ENCODE measurements around the gene ARL15.

Gene ARL15

GRCh38 chr5:54115735-54116403, 194.5 kb downstream of the ARL15 start:
- no peak for TF ChIP-seq CTCF (IDR thresholded peaks at IDR 0.05)
- Histone ChIP-seq H3K27me3 (no peaks in the 10 kb centered on the region), H3K9me3 (no peaks in the 10 kb centered on the region), H3K4me3 (ENCODE audit: low read depth in 1 of 2, low read length in 1 of 2) (no peak overlapping the region), H3K36me3 (no peaks in the 10 kb centered on the region), H3K27ac (no peak overlapping the region), H3K4me1 (ENCODE audit: control insufficient read depth in 1 of 2, insufficient read depth in 1 of 2, low read depth in 1 of 2, low read length in 1 of 2) (no peaks in the 10 kb centered on the region)

GRCh38 chr5:54113060-54113459, 197.3 kb downstream of the ARL15 start:
- H3K27me3 ChIP-seq, result no peaks in the 10 kb centered on the region
- no peaks in the 10 kb centered on the region for H3K9me3 ChIP-seq
- H3K4me1 ChIP-seq (ENCODE audit: control insufficient read depth in 1 of 2, insufficient read depth in 1 of 2, low read depth in 1 of 2, low read length in 1 of 2), result no peaks in the 10 kb centered on the region
- H3K27ac ChIP-seq, result no peak overlapping the region
- H3K4me3 ChIP-seq (ENCODE audit: low read depth in 1 of 2, low read length in 1 of 2), result no peak overlapping the region
- TF ChIP-seq CTCF (IDR thresholded peaks at IDR 0.05), result no peak
- H3K36me3 ChIP-seq, result no peaks in the 10 kb centered on the region

GRCh38 chr5:54109626-54110330, 200.6 kb downstream of the ARL15 start:
- Histone ChIP-seq H3K4me1 (ENCODE audit: control insufficient read depth in 1 of 2, insufficient read depth in 1 of 2, low read depth in 1 of 2, low read length in 1 of 2) (no peaks in the 10 kb centered on the region), H3K9me3 (no peaks in the 10 kb centered on the region), H3K27ac (no peak overlapping the region), H3K4me3 (ENCODE audit: low read depth in 1 of 2, low read length in 1 of 2) (no peak overlapping the region), H3K36me3 (no peaks in the 10 kb centered on the region), H3K27me3 (no peaks in the 10 kb centered on the region)
- no peak for TF ChIP-seq CTCF (IDR thresholded peaks at IDR 0.05)

- Histone ChIP-seq H3K9me3 (no peaks in the 10 kb centered on the region), H3K4me3 (ENCODE audit: low read depth in 1 of 2, low read length in 1 of 2) (no peak overlapping the region), H3K36me3 (no peaks in the 10 kb centered on the region), H3K27me3 (no peaks in the 10 kb centered on the region), H3K4me1 (ENCODE audit: control insufficient read depth in 1 of 2, insufficient read depth in 1 of 2, low read depth in 1 of 2, low read length in 1 of 2) (no peaks in the 10 kb centered on the region), H3K27ac (no peak overlapping the region)
- TF ChIP-seq CTCF (IDR thresholded peaks at IDR 0.05), result no peak
Measured at GRCh38 chr5:54108136-54108535, 202.2 kb downstream of the ARL15 start.

- no peak for TF ChIP-seq CTCF (IDR thresholded peaks at IDR 0.05)
- no peaks in the 10 kb centered on the region for H3K4me1 ChIP-seq (ENCODE audit: control insufficient read depth in 1 of 2, insufficient read depth in 1 of 2, low read depth in 1 of 2, low read length in 1 of 2)
- H3K9me3 ChIP-seq, result no peaks in the 10 kb centered on the region
- H3K27me3 ChIP-seq, result no peaks in the 10 kb centered on the region
- no peaks in the 10 kb centered on the region for H3K36me3 ChIP-seq
- H3K27ac ChIP-seq, result no peak overlapping the region
- no peak overlapping the region for H3K4me3 ChIP-seq (ENCODE audit: low read depth in 1 of 2, low read length in 1 of 2)
Measured at GRCh38 chr5:54103871-54104270, 206.5 kb downstream of the ARL15 start.

Measured in neutrophil (primary cell).